GM12864 (cell line): ENCODE results near the gene FGD3.

ENCODE experiments used
- DNase-seq: peaks from one replicate; pipeline ENCODE4 v3.0.0-alpha.2; 2011; ENCODE audit warnings: low read depth
- H3K4me3 ChIP-seq: 2 replicates; pipeline ENCODE4 v1.5.1; 2011; ENCODE audit warnings: mild to moderate bottlenecking, low read depth, low read length, control low read depth
- CTCF ChIP-seq: IDR thresholded peaks from 2 replicates; pipeline ENCODE4 v1.5.1; 2011; ENCODE audit warnings: low read depth, mild to moderate bottlenecking, moderate library complexity, low read length, control low read depth, inconsistent platforms; ENCODE audit errors: missing control alignments

Gene FGD3

GRCh38 chr9:93030642-93031628 is 83.6 kb downstream of the FGD3 start:
- no peak overlapping the region for H3K4me3 ChIP-seq
- no peak for TF ChIP-seq CTCF
- no peak for DNase-seq

- TF ChIP-seq CTCF = no peak
- no peak for DNase-seq
- H3K4me3 ChIP-seq = no peak overlapping the region
Observed at GRCh38 chr9:93031629-93032430, 84.5 kb downstream of the FGD3 start.

GRCh38 chr9:93032545-93032944 is 85.2 kb downstream of the FGD3 start:
- DNase-seq = no peak
- H3K4me3 ChIP-seq = no peak overlapping the region
- TF ChIP-seq CTCF = no peak

GRCh38 chr9:93033531-93033930 is 86.2 kb downstream of the FGD3 start:
- H3K4me3 ChIP-seq = no peak overlapping the region
- no peak for TF ChIP-seq CTCF
- no peak for DNase-seq

GRCh38 chr9:93035106-93035660 is 87.9 kb downstream of the FGD3 start:
- H3K4me3 ChIP-seq = no peak overlapping the region
- no peak for DNase-seq
- no peak for TF ChIP-seq CTCF

GRCh38 chr9:93035821-93036351 is 88.6 kb downstream of the FGD3 start:
- TF ChIP-seq CTCF = no peak
- H3K4me3 ChIP-seq = no peak overlapping the region
- no peak for DNase-seq
